ENCODE results near the gene PCYOX1L.

- no peak for TF ChIP-seq NRF1 (conservative IDR thresholded peaks at IDR 0.05 in 1 of 2, IDR thresholded peaks at IDR 0.05 in 1 of 2)
- TF ChIP-seq, protein P1, sequence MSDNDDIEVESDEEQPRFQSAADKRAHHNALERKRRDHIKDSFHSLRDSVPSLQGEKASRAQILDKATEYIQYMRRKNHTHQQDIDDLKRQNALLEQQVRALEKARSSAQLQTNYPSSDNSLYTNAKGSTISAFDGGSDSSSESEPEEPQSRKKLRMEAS (CRISPR knock-in tag; IDR thresholded peaks at IDR 0.05) = no peak
- no peak for TF ChIP-seq NCOA1 (IDR thresholded peaks at IDR 0.05; ENCODE audit: low read depth)
- no peak for TF ChIP-seq CEBPB (tag; IDR thresholded peaks at IDR 0.05)
- TF ChIP-seq ZZZ3 (IDR thresholded peaks at IDR 0.05) = no peak
- TF ChIP-seq, protein P2, sequence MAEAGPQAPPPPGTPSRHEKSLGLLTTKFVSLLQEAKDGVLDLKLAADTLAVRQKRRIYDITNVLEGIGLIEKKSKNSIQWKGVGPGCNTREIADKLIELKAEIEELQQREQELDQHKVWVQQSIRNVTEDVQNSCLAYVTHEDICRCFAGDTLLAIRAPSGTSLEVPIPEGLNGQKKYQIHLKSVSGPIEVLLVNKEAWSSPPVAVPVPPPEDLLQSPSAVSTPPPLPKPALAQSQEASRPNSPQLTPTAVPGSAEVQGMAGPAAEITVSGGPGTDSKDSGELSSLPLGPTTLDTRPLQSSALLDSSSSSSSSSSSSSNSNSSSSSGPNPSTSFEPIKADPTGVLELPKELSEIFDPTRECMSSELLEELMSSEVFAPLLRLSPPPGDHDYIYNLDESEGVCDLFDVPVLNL (CRISPR knock-in tag; IDR thresholded peaks at IDR 0.05; ENCODE audit: low read depth) = no peak
Observed at GRCh38 chr5:149401051-149401450, 43.2 kb downstream of the PCYOX1L start.

Measured in K562 (cell line).